Mammary epithelial cell (primary cell): Measurements from ENCODE around the gene BAG3.

Source experiments
- CTCF ChIP-seq, 2 donors: IDR thresholded peaks in 1 of 2; conservative IDR thresholded peaks in 1 of 2; 2 replicates each; pipeline ENCODE4 v1.5.1; 2011 to 2012; ENCODE audit warnings: inconsistent platforms in 2 of 2, low read length in 2 of 2, mild to moderate bottlenecking in 2 of 2, control low read depth in 1 of 2, low read depth in 1 of 2; ENCODE audit not compliant: insufficient read depth in 1 of 2; ENCODE audit errors: extremely low read depth in 1 of 2
- EZH2 ChIP-seq: IDR thresholded peaks from 2 replicates; pipeline ENCODE4 v1.6.1; 2012; ENCODE audit warnings: low read length, inconsistent platforms, borderline replicate concordance

- TF ChIP-seq CTCF (conservative IDR thresholded peaks at IDR 0.05 in 1 of 2, IDR thresholded peaks at IDR 0.05 in 1 of 2; ENCODE audit: extremely low read depth in 1 of 2, insufficient read depth in 1 of 2, low read depth in 1 of 2, low read length in 2 of 2): no peak
- no peak for TF ChIP-seq EZH2
Observed at GRCh38 chr10:119677126-119677525, 25.9 kb downstream of the BAG3 start.
